Liver (tissue), 9 donors: Measurements from ENCODE around the gene EXOC6. TPM values are rescaled to one million over a fixed set of nuclear protein-coding genes. Genes with fewer than 3 reads are reported as not detected.

Experiments
- DNase-seq: peaks from one replicate; pipeline ENCODE4 v3.0.0-alpha.2; 2017; ENCODE audit warnings: low spot score
- H3K27ac ChIP-seq, 2 donors: one replicate each; pipeline ENCODE4 v1.7.0; 2013; ENCODE audit warnings: inconsistent platforms in 2 of 2, low read length in 2 of 2, control low read depth in 1 of 2, low read depth in 1 of 2, mild to moderate bottlenecking in 1 of 2
- H3K27me3 ChIP-seq, 4 donors: one replicate each; pipeline versions ENCODE4 v1.6.1 to v1.7.0; 2013; ENCODE audit warnings: low read length in 3 of 4, inconsistent platforms in 1 of 4, mild to moderate bottlenecking in 1 of 4, moderate library complexity in 1 of 4; ENCODE audit not compliant: control insufficient read depth in 4 of 4, insufficient read depth in 4 of 4
- H3K36me3 ChIP-seq, 4 donors: one replicate each; pipeline versions ENCODE4 v1.6.1 to v1.7.0; 2013; ENCODE audit warnings: low read length in 3 of 4, mild to moderate bottlenecking in 3 of 4, low read depth in 1 of 4, moderate library complexity in 1 of 4; ENCODE audit not compliant: control insufficient read depth in 4 of 4, insufficient read depth in 3 of 4
- H3K4me1 ChIP-seq, 4 donors: one replicate each; pipeline versions ENCODE4 v1.6.1 to v1.7.0; 2013; ENCODE audit warnings: low read length in 3 of 4, mild to moderate bottlenecking in 3 of 4, moderate library complexity in 1 of 4; ENCODE audit not compliant: control insufficient read depth in 4 of 4, insufficient read depth in 4 of 4
- H3K4me3 ChIP-seq, 3 donors: one replicate each; pipeline versions ENCODE4 v1.6.1 to v1.7.0; 2013; ENCODE audit warnings: low read length in 3 of 3, control low read depth in 1 of 3, low read depth in 1 of 3, mild to moderate bottlenecking in 1 of 3
- H3K9ac ChIP-seq, 2 donors: one replicate each; pipeline ENCODE4 v1.7.0; 2013; ENCODE audit warnings: low read length in 2 of 2, mild to moderate bottlenecking in 2 of 2, moderate library complexity in 2 of 2, control low read depth in 1 of 2, low read depth in 1 of 2
- H3K9me3 ChIP-seq, 4 donors: one replicate each; pipeline versions ENCODE4 v1.6.1 to v1.7.0; 2013; ENCODE audit warnings: low read length in 3 of 4; ENCODE audit not compliant: control insufficient read depth in 4 of 4
- ATF3 ChIP-seq: IDR thresholded peaks from 2 replicates; pipeline ENCODE4 v1.6.1; 2016; ENCODE audit warnings: antibody characterized with exemption
- EGR1 ChIP-seq, 2 donors: IDR thresholded peaks; 2 replicates each; pipeline ENCODE4 v1.6.1; 2016 to 2018; ENCODE audit warnings: antibody characterized with exemption in 2 of 2, low read depth in 2 of 2
- FOXA2 ChIP-seq: IDR thresholded peaks from 2 replicates; pipeline ENCODE4 v1.6.1; 2016; ENCODE audit warnings: antibody characterized with exemption
- GABPA ChIP-seq, 2 donors: IDR thresholded peaks in 1 of 2; conservative IDR thresholded peaks in 1 of 2; 2 replicates each; pipeline ENCODE4 v1.6.1; 2016; ENCODE audit warnings: antibody characterized with exemption in 2 of 2, mild to moderate bottlenecking in 1 of 2, moderate library complexity in 1 of 2
- HNF4A ChIP-seq, 2 donors: conservative IDR thresholded peaks; 2 replicates each; pipeline ENCODE4 v1.6.1; 2016; ENCODE audit warnings: antibody characterized with exemption in 2 of 2, mild to moderate bottlenecking in 2 of 2
- HNF4G ChIP-seq: IDR thresholded peaks from 2 replicates; pipeline ENCODE4 v1.6.1; 2016; ENCODE audit warnings: antibody characterized with exemption
- JUND ChIP-seq, 2 donors: IDR thresholded peaks; 2 replicates each; pipeline ENCODE4 v1.6.1; 2016; ENCODE audit warnings: antibody characterized with exemption in 2 of 2
- MAX ChIP-seq: IDR thresholded peaks from 2 replicates; pipeline ENCODE4 v1.6.1; 2016; ENCODE audit warnings: antibody characterized with exemption
- NR2F2 ChIP-seq: IDR thresholded peaks from 2 replicates; pipeline ENCODE4 v1.6.1; 2016; ENCODE audit warnings: antibody characterized with exemption
- RAD21 ChIP-seq, 2 donors: IDR thresholded peaks; 2 replicates each; pipeline ENCODE4 v1.6.1; 2016; ENCODE audit warnings: antibody characterized with exemption in 2 of 2, mild to moderate bottlenecking in 2 of 2
- RXRA ChIP-seq, 2 donors: IDR thresholded peaks; 2 replicates each; pipeline ENCODE4 v1.6.1; 2017 to 2018; ENCODE audit warnings: antibody characterized with exemption in 2 of 2, mild to moderate bottlenecking in 1 of 2
- SP1 ChIP-seq: IDR thresholded peaks from 2 replicates; pipeline ENCODE4 v1.6.1; 2018; ENCODE audit warnings: antibody characterized with exemption, mild to moderate bottlenecking
- TAF1 ChIP-seq: conservative IDR thresholded peaks from 2 replicates; pipeline ENCODE4 v1.6.1; 2016; ENCODE audit warnings: antibody characterized with exemption, mild to moderate bottlenecking
- YY1 ChIP-seq: IDR thresholded peaks from 2 replicates; pipeline ENCODE4 v1.6.1; 2016; ENCODE audit warnings: antibody characterized with exemption, mild to moderate bottlenecking
- WGBS: extraction: QIAGEN DNeasy Blood & Tissue Kit; methylation state at CpG from one replicate; pipeline ENCODE4 v1.1.7; 2013; 5-methylcytosine and 5-hydroxymethylcytosine counted together
- polyA plus RNA-seq, 2 donors: library from polyadenylated mRNA; stranded (reverse) in 1 of 2; unstranded in 1 of 2; fragments of 200-250 nt in 1 of 2; fragments of >200 nt in 1 of 2; fragmentation: Nextera tagmentation in 1 of 2; extraction: Ambion mirVana in 1 of 2; gene quantifications; one replicate each; pipeline versions ENCODE4 v1.2.1 to v1.2.3, GENCODE V29; 2013 to 2015
- total RNA-seq, 2 donors: library from RNA; depleted of rRNA; stranded (reverse); fragments of >200 nt; gene quantifications; one replicate each; pipeline ENCODE4 v1.2.3, GENCODE V29; 2014
- TF ChIP-seq, protein P1 (sequence below): IDR thresholded peaks from 2 replicates; pipeline ENCODE4 v1.6.1; 2016; ENCODE audit warnings: antibody characterized with exemption
- TF ChIP-seq, protein P2 (sequence below): IDR thresholded peaks from 2 replicates; pipeline ENCODE4 v1.6.1; 2016; ENCODE audit warnings: antibody characterized with exemption, mild to moderate bottlenecking
- TF ChIP-seq, protein P3 (sequence below): fragments of 150-350 bp; IDR thresholded peaks from 2 replicates; pipeline ENCODE4 v1.5.1; 2017; ENCODE audit warnings: improper control_type of control experiment, low read depth, low read length; ENCODE audit not compliant: missing input control
- donor health status: healthy.
- donor health status: healthy.
- donor health status: healthy.
- donor health status: healthy.
- donor health status: healthy.

The EXOC6 gene
- total and polyA plus RNA-seq, 4 donors: 6.5 to 35.4 (median 8.4) TPM

DNA sequence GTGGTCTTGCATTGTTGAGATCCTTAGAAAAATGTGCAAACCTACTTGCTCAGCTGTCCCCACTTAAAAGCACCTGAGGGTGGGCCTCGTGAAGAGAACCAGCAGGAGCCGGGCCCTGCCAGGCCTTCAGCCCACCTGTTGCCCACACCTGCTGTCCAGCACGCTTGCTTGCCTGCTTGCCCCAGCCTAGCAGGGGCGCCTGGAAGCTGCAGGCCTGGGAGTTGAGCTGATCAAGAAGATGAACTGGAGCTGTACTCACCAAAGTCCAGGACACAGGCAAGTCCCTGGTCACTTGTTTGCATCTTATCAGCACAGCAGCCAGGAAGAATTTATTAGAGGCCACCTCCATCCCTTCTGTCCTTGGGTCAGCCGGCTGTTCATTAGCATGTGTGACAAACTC is 248.6 kb downstream of the EXOC6 start:
- no peak for DNase-seq
- H3K9ac ChIP-seq: no peak overlapping the region
- TF ChIP-seq JUND (IDR thresholded peaks at IDR 0.05): no peak
- TF ChIP-seq HNF4A (conservative IDR thresholded peaks at IDR 0.05): no peak
- TF ChIP-seq, protein P1, sequence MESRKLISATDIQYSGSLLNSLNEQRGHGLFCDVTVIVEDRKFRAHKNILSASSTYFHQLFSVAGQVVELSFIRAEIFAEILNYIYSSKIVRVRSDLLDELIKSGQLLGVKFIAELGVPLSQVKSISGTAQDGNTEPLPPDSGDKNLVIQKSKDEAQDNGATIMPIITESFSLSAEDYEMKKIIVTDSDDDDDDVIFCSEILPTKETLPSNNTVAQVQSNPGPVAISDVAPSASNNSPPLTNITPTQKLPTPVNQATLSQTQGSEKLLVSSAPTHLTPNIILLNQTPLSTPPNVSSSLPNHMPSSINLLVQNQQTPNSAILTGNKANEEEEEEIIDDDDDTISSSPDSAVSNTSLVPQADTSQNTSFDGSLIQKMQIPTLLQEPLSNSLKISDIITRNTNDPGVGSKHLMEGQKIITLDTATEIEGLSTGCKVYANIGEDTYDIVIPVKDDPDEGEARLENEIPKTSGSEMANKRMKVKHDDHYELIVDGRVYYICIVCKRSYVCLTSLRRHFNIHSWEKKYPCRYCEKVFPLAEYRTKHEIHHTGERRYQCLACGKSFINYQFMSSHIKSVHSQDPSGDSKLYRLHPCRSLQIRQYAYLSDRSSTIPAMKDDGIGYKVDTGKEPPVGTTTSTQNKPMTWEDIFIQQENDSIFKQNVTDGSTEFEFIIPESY: no peak
- TF ChIP-seq MAX: no peak
- no peak for TF ChIP-seq YY1
- TF ChIP-seq RXRA (IDR thresholded peaks at IDR 0.05): no peak
- TF ChIP-seq EGR1 (IDR thresholded peaks at IDR 0.05; ENCODE audit: low read depth in 2 of 2): no peak
- no peaks in the 10 kb centered on the region for H3K4me1 ChIP-seq
- no peak overlapping the region for H3K27ac ChIP-seq
- no peak overlapping the region for H3K4me3 ChIP-seq
- no peaks in the 10 kb centered on the region for H3K9me3 ChIP-seq
- 91% methylated on average over 5 of the region's 5 CpGs for WGBS
- no peaks in the 10 kb centered on the region for H3K27me3 ChIP-seq
- no peaks in the 10 kb centered on the region for H3K36me3 ChIP-seq

GRCh38 chr10:93097386-93097785 is 249.1 kb downstream of the EXOC6 start:
- no peaks in the 10 kb centered on the region for H3K9me3 ChIP-seq
- H3K4me3 ChIP-seq: no peak overlapping the region
- no peak overlapping the region for H3K27ac ChIP-seq
- H3K36me3 ChIP-seq: no peaks in the 10 kb centered on the region
- H3K9ac ChIP-seq: no peak overlapping the region
- no peak for DNase-seq
- TF ChIP-seq SP1: no peak
- no peak for TF ChIP-seq EGR1 (IDR thresholded peaks at IDR 0.05; ENCODE audit: low read depth in 2 of 2)
- no peak for TF ChIP-seq YY1
- no peak for TF ChIP-seq JUND (IDR thresholded peaks at IDR 0.05)
- TF ChIP-seq RXRA (IDR thresholded peaks at IDR 0.05): no peak
- no peak for TF ChIP-seq GABPA (IDR thresholded peaks at IDR 0.05 in 1 of 2, conservative IDR thresholded peaks at IDR 0.05 in 1 of 2)
- TF ChIP-seq ATF3: no peak
- TF ChIP-seq, protein P2, sequence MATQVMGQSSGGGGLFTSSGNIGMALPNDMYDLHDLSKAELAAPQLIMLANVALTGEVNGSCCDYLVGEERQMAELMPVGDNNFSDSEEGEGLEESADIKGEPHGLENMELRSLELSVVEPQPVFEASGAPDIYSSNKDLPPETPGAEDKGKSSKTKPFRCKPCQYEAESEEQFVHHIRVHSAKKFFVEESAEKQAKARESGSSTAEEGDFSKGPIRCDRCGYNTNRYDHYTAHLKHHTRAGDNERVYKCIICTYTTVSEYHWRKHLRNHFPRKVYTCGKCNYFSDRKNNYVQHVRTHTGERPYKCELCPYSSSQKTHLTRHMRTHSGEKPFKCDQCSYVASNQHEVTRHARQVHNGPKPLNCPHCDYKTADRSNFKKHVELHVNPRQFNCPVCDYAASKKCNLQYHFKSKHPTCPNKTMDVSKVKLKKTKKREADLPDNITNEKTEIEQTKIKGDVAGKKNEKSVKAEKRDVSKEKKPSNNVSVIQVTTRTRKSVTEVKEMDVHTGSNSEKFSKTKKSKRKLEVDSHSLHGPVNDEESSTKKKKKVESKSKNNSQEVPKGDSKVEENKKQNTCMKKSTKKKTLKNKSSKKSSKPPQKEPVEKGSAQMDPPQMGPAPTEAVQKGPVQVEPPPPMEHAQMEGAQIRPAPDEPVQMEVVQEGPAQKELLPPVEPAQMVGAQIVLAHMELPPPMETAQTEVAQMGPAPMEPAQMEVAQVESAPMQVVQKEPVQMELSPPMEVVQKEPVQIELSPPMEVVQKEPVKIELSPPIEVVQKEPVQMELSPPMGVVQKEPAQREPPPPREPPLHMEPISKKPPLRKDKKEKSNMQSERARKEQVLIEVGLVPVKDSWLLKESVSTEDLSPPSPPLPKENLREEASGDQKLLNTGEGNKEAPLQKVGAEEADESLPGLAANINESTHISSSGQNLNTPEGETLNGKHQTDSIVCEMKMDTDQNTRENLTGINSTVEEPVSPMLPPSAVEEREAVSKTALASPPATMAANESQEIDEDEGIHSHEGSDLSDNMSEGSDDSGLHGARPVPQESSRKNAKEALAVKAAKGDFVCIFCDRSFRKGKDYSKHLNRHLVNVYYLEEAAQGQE: no peak
- no peak for TF ChIP-seq TAF1
- no peak for TF ChIP-seq NR2F2
- TF ChIP-seq FOXA2: no peak
- TF ChIP-seq HNF4G: no peak
- TF ChIP-seq RAD21 (IDR thresholded peaks at IDR 0.05): no peak
- TF ChIP-seq, protein P3, sequence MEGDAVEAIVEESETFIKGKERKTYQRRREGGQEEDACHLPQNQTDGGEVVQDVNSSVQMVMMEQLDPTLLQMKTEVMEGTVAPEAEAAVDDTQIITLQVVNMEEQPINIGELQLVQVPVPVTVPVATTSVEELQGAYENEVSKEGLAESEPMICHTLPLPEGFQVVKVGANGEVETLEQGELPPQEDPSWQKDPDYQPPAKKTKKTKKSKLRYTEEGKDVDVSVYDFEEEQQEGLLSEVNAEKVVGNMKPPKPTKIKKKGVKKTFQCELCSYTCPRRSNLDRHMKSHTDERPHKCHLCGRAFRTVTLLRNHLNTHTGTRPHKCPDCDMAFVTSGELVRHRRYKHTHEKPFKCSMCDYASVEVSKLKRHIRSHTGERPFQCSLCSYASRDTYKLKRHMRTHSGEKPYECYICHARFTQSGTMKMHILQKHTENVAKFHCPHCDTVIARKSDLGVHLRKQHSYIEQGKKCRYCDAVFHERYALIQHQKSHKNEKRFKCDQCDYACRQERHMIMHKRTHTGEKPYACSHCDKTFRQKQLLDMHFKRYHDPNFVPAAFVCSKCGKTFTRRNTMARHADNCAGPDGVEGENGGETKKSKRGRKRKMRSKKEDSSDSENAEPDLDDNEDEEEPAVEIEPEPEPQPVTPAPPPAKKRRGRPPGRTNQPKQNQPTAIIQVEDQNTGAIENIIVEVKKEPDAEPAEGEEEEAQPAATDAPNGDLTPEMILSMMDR: no peak
- TF ChIP-seq, protein P1: no peak
- H3K27me3 ChIP-seq: no peaks in the 10 kb centered on the region
- 90% methylated on average over 9 of the region's 9 CpGs for WGBS
- H3K4me1 ChIP-seq: no peaks in the 10 kb centered on the region
